ENCODE results near the gene TBRG1.

Gene TBRG1

GRCh38 chr11:124608147-124608546 is 14.5 kb upstream of the TBRG1 start:
- H3K4me2 ChIP-seq (ENCODE audit: low read length), result no peak overlapping the region
- H4K20me1 ChIP-seq (ENCODE audit: insufficient read depth, low read length), result no peaks in the 10 kb centered on the region
- H3K27ac ChIP-seq (ENCODE audit: low read depth, low read length, poor library complexity, severe bottlenecking), result no peak overlapping the region
- TF ChIP-seq EZH2 (IDR thresholded peaks at IDR 0.05; ENCODE audit: borderline replicate concordance, low read length) (no peak), CTCF (IDR thresholded peaks at IDR 0.05; ENCODE audit: low read length) (no peak)
- H3K4me1 ChIP-seq (ENCODE audit: insufficient read depth, low read length, severe bottlenecking), result no peaks in the 10 kb centered on the region
- no peaks in the 10 kb centered on the region for H3K9me2 ChIP-seq (ENCODE audit: low read depth, low read length)
- H2AFZ ChIP-seq (ENCODE audit: low read length), result no peak overlapping the region
- no peaks in the 10 kb centered on the region for H3K27me3 ChIP-seq (ENCODE audit: insufficient read depth, low read length)
- no peaks in the 10 kb centered on the region for H3K36me3 ChIP-seq (ENCODE audit: insufficient read depth, low read length)
- no peak overlapping the region for H3K4me3 ChIP-seq (ENCODE audit: low read depth, low read length, poor library complexity, severe bottlenecking)
- H3K9ac ChIP-seq (ENCODE audit: low read length), result no peak overlapping the region
- no peaks in the 10 kb centered on the region for H3K79me2 ChIP-seq (ENCODE audit: insufficient read depth, low read length)
- no peaks in the 10 kb centered on the region for H3F3A ChIP-seq (ENCODE audit: insufficient read depth, low read length)
- no peaks in the 10 kb centered on the region for H3K9me3 ChIP-seq (ENCODE audit: low read length)

GRCh38 chr11:124610295-124610694 is 12.4 kb upstream of the TBRG1 start:
- H3K9ac ChIP-seq (ENCODE audit: low read length), result no peak overlapping the region
- H3K9me3 ChIP-seq (ENCODE audit: low read length), result no peaks in the 10 kb centered on the region
- no peaks in the 10 kb centered on the region for H3K79me2 ChIP-seq (ENCODE audit: insufficient read depth, low read length)
- no peak overlapping the region for H3K27ac ChIP-seq (ENCODE audit: low read depth, low read length, poor library complexity, severe bottlenecking)
- H3K4me3 ChIP-seq (ENCODE audit: low read depth, low read length, poor library complexity, severe bottlenecking), result no peak overlapping the region
- no peaks in the 10 kb centered on the region for H4K20me1 ChIP-seq (ENCODE audit: insufficient read depth, low read length)
- H3K4me1 ChIP-seq (ENCODE audit: insufficient read depth, low read length, severe bottlenecking), result no peaks in the 10 kb centered on the region
- no peaks in the 10 kb centered on the region for H3F3A ChIP-seq (ENCODE audit: insufficient read depth, low read length)
- no peak overlapping the region for H3K4me2 ChIP-seq (ENCODE audit: low read length)
- no peaks in the 10 kb centered on the region for H3K36me3 ChIP-seq (ENCODE audit: insufficient read depth, low read length)
- TF ChIP-seq EZH2 (IDR thresholded peaks at IDR 0.05; ENCODE audit: borderline replicate concordance, low read length) (no peak), CTCF (IDR thresholded peaks at IDR 0.05; ENCODE audit: low read length) (no peak)
- H2AFZ ChIP-seq (ENCODE audit: low read length), result no peak overlapping the region
- no peaks in the 10 kb centered on the region for H3K27me3 ChIP-seq (ENCODE audit: insufficient read depth, low read length)
- no peaks in the 10 kb centered on the region for H3K9me2 ChIP-seq (ENCODE audit: low read depth, low read length)

- Histone ChIP-seq H2AFZ (ENCODE audit: low read length) (no peak within 1 kb of the TSS), H3K9me2 (ENCODE audit: low read depth, low read length) (no peaks in the 10 kb centered on the region), H3K27me3 (ENCODE audit: insufficient read depth, low read length) (no peaks in the 10 kb centered on the region), H3K79me2 (ENCODE audit: insufficient read depth, low read length) (no peaks in the 10 kb centered on the region), H3F3A (ENCODE audit: insufficient read depth, low read length) (no peaks in the 10 kb centered on the region), H3K9ac (ENCODE audit: low read length) (no peak within 1 kb of the TSS), H3K27ac (ENCODE audit: low read depth, low read length, poor library complexity, severe bottlenecking) (no peak within 1 kb of the TSS), H4K20me1 (ENCODE audit: insufficient read depth, low read length) (no peaks in the 10 kb centered on the region), H3K36me3 (ENCODE audit: insufficient read depth, low read length) (no peaks in the 10 kb centered on the region), H3K9me3 (ENCODE audit: low read length) (no peaks in the 10 kb centered on the region), H3K4me1 (ENCODE audit: insufficient read depth, low read length, severe bottlenecking) (no peaks in the 10 kb centered on the region), H3K4me3 (ENCODE audit: low read depth, low read length, poor library complexity, severe bottlenecking) (no peak within 1 kb of the TSS), H3K4me2 (ENCODE audit: low read length) (no peak within 1 kb of the TSS)
- TF ChIP-seq EZH2 (IDR thresholded peaks at IDR 0.05; ENCODE audit: borderline replicate concordance, low read length) (no peak), CTCF (IDR thresholded peaks at IDR 0.05; ENCODE audit: low read length) (no peak)
Measured at GRCh38 chr11:124611064-124611463, 11.6 kb upstream of the TBRG1 start, which contains the start of gene PANX3. TSS of gene PANX3 (plus strand) at chr11:124611428. CDS start at chr11:124611557, 129 bp downstream.
